K562 (cell line): Measurements from ENCODE around the gene ANOS1. TPM values are rescaled to one million over a fixed set of nuclear protein-coding genes. Genes with fewer than 3 reads are reported as not detected.

ENCODE experiments used
- CUX1 ChIP-seq: fragments of 200-800 bp; sonication (Bioruptor generic); IDR thresholded peaks from 2 replicates; pipeline ENCODE4 v1.6.1; 2016; ENCODE audit warnings: missing genetic modification characterization, missing compliant biosample characterization
- KDM4B ChIP-seq, 2 experiments: fragments of 450-650 bp in 1 of 2; sonication (generic) in 1 of 2; IDR thresholded peaks; 2 replicates each; pipeline ENCODE4 v1.6.1; 2016 to 2017; ENCODE audit warnings: borderline replicate concordance in 2 of 2, antibody characterized with exemption in 1 of 2, low read depth in 1 of 2, mild to moderate bottlenecking in 1 of 2
- UBTF ChIP-seq, 2 experiments: IDR thresholded peaks; 2 replicates each; pipeline ENCODE4 v1.6.1; 2012; ENCODE audit warnings: improper control_type of control experiment in 2 of 2, low read depth in 2 of 2, low read length in 2 of 2, borderline replicate concordance in 1 of 2
- ZFPM2 ChIP-seq: fragments of 250-450 bp; sonication (Bioruptor Pico); IDR thresholded peaks from 2 replicates; pipeline ENCODE4 v1.5.1; 2022; ENCODE audit warnings: mild to moderate bottlenecking
- ZNF586 ChIP-seq: fragments of 450-650 bp; formaldehyde crosslinking; conservative IDR thresholded peaks from 2 replicates; pipeline ENCODE4 v1.4.0; 2020; ENCODE audit warnings: mild to moderate bottlenecking, moderate library complexity
- polyA plus RNA-seq, 8 experiments: library from polyadenylated mRNA; depleted of rRNA in 4 of 8; stranded (reverse) in 5 of 8; unstranded in 3 of 8; fragments of >200 nt; fragmentation: Nextera tagmentation in 2 of 8; fragmentation: Illumina TruSeq in 1 of 8; extraction: Ambion mirVana in 2 of 8; extraction: Trizol in 1 of 8; gene quantifications; 2 replicates each; pipeline versions ENCODE4 v1.2.1 to v1.2.3, GENCODE V29; 2011 to 2014; ENCODE audit warnings: inconsistent platforms in 1 of 8, missing spikeins in 1 of 8
- total RNA-seq, 7 experiments: library from RNA; depleted of rRNA in 6 of 7; stranded (reverse); fragments of >200 nt in 6 of 7; fragmentation: Illumina TruSeq in 2 of 7; extraction: Trizol in 2 of 7; gene quantifications; 2 replicates each; pipeline versions ENCODE4 v1.2.1 to v1.2.3, GENCODE V29; 2011 to 2021; ENCODE audit warnings: low replicate concordance in 1 of 7

The ANOS1 gene
- total and polyA plus RNA-seq, 9 of the 15 experiments (the other 6 are each of a cell fraction or from before 2014, with no cell fraction given) = 0.04 TPM; not detected in 8

- TF ChIP-seq KDM4B (IDR thresholded peaks at IDR 0.05; ENCODE audit: borderline replicate concordance in 2 of 2, low read depth in 1 of 2) (no peak), CUX1 (CRISPR knock-in tag) (no peak), ZFPM2 (CRISPR knock-in tag) (no peak), ZNF586 (CRISPR knock-in tag) (no peak), UBTF (IDR thresholded peaks at IDR 0.05; ENCODE audit: borderline replicate concordance in 1 of 2, low read depth in 2 of 2, low read length in 2 of 2) (no peak)
These were observed 56.8 kb downstream of the ANOS1 start (continued) for GRCh38 chrX:8675006-8675630.
